Endothelial cell of umbilical vein (primary cell): ENCODE data around the gene HDAC10. TPM values are rescaled to one million over a fixed set of nuclear protein-coding genes. Genes with fewer than 3 reads are reported as not detected.

Experiments
- BruUV-seq: library from RNA; stranded (reverse); fragments of 400-500 nt; replicated peaks from 2 replicates; lab custom pipeline; 2021; lab: Mats Ljungman, UMichigan
- CTCF ChIA-PET: fragments of 300-600, 350-600 bp; sonication (Branson Sonifier 250); formaldehyde crosslinking; loops from one replicate; lab custom pipeline; 2021; ENCODE audit warnings: antibody characterized with exemption, inconsistent platforms; lab: Charles Lee
- POLR2A ChIA-PET: fragments of 300-600, 350-600 bp; sonication (Branson Sonifier 250); formaldehyde crosslinking; loops from one replicate; lab custom pipeline; 2021; ENCODE audit warnings: antibody characterized with exemption, inconsistent platforms; lab: Charles Lee
- DNase-seq: peaks from one replicate; pipeline ENCODE4 v3.0.0-alpha.2; 2011; ENCODE audit warnings: low read depth, low spot score
- FAIRE-seq: peaks from 2 replicates; lab custom pipeline; 2011; peaks lifted over from hg19 to GRCh38; lab: Jason Lieb, UNC
- H2AFZ ChIP-seq: 2 replicates; pipeline ENCODE4 v1.6.0; 2012; ENCODE audit warnings: low read depth, low read length, control low read depth, inconsistent platforms
- H3K27ac ChIP-seq: 2 replicates; pipeline ENCODE4 v1.5.1; 2011; ENCODE audit warnings: low read depth, mild to moderate bottlenecking, control low read depth, low read length, moderate library complexity; ENCODE audit not compliant: insufficient read depth
- H3K27me3 ChIP-seq, 2 experiments: 2 replicates each; pipeline versions ENCODE4 v1.6.0 to v1.6.1; 2011; ENCODE audit warnings: low read length in 2 of 2, mixed read lengths in 1 of 2; ENCODE audit not compliant: control insufficient read depth in 2 of 2, insufficient read depth in 2 of 2
- H3K36me3 ChIP-seq, 2 experiments: 2 replicates in 1 of 2; 3 replicates in 1 of 2; pipeline ENCODE4 v1.5.1; 2011; ENCODE audit warnings: low read length in 2 of 2, mild to moderate bottlenecking in 1 of 2, moderate library complexity in 1 of 2; ENCODE audit not compliant: control insufficient read depth in 2 of 2, insufficient read depth in 2 of 2; ENCODE audit errors: extremely low read depth in 1 of 2
- H3K4me1 ChIP-seq: 3 replicates; pipeline ENCODE4 v1.5.1; 2011; ENCODE audit warnings: mild to moderate bottlenecking, low read length; ENCODE audit not compliant: control insufficient read depth, insufficient read depth; ENCODE audit errors: extremely low read depth
- H3K4me2 ChIP-seq: 2 replicates; pipeline ENCODE4 v1.6.1; 2011; ENCODE audit warnings: low read length, control low read depth, mixed read lengths; ENCODE audit not compliant: insufficient read depth
- H3K4me3 ChIP-seq, 3 experiments: fragments of 200-600 bp in 1 of 3; sonication (generic), shearing (Covaris generic) in 1 of 3; replicated peaks in 1 of 3; 2 replicates each; pipeline ENCODE4 v1.5.1; 2011 to 2016; ENCODE audit warnings: control low read depth in 3 of 3, low read length in 3 of 3, mild to moderate bottlenecking in 2 of 3, inconsistent platforms in 1 of 3, low read depth in 1 of 3, moderate library complexity in 1 of 3; ENCODE audit not compliant: insufficient read depth in 1 of 3
- H3K79me2 ChIP-seq: 2 replicates; pipeline ENCODE4 v1.6.0; 2012; ENCODE audit warnings: low read length, inconsistent platforms; ENCODE audit not compliant: control insufficient read depth, insufficient read depth
- H3K9ac ChIP-seq: replicated peaks from 2 replicates; pipeline ENCODE3; 2011; ENCODE audit warnings: low read length, control low read depth; ENCODE audit not compliant: insufficient read depth; ENCODE audit errors: extremely low read depth
- H3K9me1 ChIP-seq: replicated peaks from 3 replicates; pipeline ENCODE4 v1.6.0; 2011; ENCODE audit warnings: mild to moderate bottlenecking, low read length; ENCODE audit not compliant: control insufficient read depth, insufficient read depth; ENCODE audit errors: extremely low read depth
- H3K9me3 ChIP-seq: replicated peaks from 2 replicates; pipeline ENCODE4 v1.5.1; 2012; ENCODE audit warnings: low read length, inconsistent platforms; ENCODE audit not compliant: control insufficient read depth, insufficient read depth
- H4K20me1 ChIP-seq: replicated peaks from 2 replicates; pipeline ENCODE3; 2011; ENCODE audit warnings: mild to moderate bottlenecking, low read length; ENCODE audit not compliant: control insufficient read depth, insufficient read depth; ENCODE audit errors: extremely low read depth
- CTCF ChIP-seq, 2 donors: IDR thresholded peaks; 1 replicate in 1 of 2; 2 replicates in 1 of 2; pipeline ENCODE4 v1.5.1; 2011; ENCODE audit warnings: low read length in 2 of 2, mild to moderate bottlenecking in 2 of 2, moderate library complexity in 2 of 2, control low read depth in 1 of 2, inconsistent platforms in 1 of 2, low read depth in 1 of 2; ENCODE audit not compliant: insufficient read depth in 1 of 2; ENCODE audit errors: extremely low read depth in 1 of 2
- EZH2 ChIP-seq: IDR thresholded peaks from 2 replicates; pipeline ENCODE4 v1.6.1; 2012; ENCODE audit warnings: borderline replicate concordance, low read depth, mild to moderate bottlenecking, moderate library complexity, low read length, inconsistent platforms; ENCODE audit not compliant: severe bottlenecking
- FOS ChIP-seq: IDR thresholded peaks from 2 replicates; pipeline ENCODE4 v1.6.1; 2011; ENCODE audit warnings: mild to moderate bottlenecking, low read length, moderate library complexity, borderline replicate concordance; ENCODE audit not compliant: insufficient read depth
- GATA2 ChIP-seq: IDR thresholded peaks from 2 replicates; pipeline ENCODE4 v1.7.0; 2011; ENCODE audit warnings: low read depth, mild to moderate bottlenecking, moderate library complexity, mixed read lengths, low read length; ENCODE audit not compliant: insufficient read length, insufficient read depth
- JUN ChIP-seq: IDR thresholded peaks from 2 replicates; pipeline ENCODE4 v1.6.1; 2011; ENCODE audit warnings: borderline replicate concordance, low read depth; ENCODE audit not compliant: insufficient read length, insufficient read depth
- MYC ChIP-seq: IDR thresholded peaks from one replicate; pipeline ENCODE4 v1.6.1; 2011; ENCODE audit warnings: mild to moderate bottlenecking, low read depth, low read length
- POLR2A ChIP-seq: IDR thresholded peaks from 2 replicates; pipeline ENCODE4 v1.6.1; 2012; ENCODE audit warnings: low read depth, mild to moderate bottlenecking, control low read depth, low read length
- POLR2AphosphoS5 ChIP-seq: IDR thresholded peaks from 2 replicates; pipeline ENCODE4 v1.6.1; 2012; ENCODE audit warnings: low read depth, mild to moderate bottlenecking, control low read depth, low read length, moderate library complexity; ENCODE audit not compliant: insufficient read depth
- dilution Hi-C: fragments of 300-500 bp; cut with MboI; formaldehyde crosslinking; loops from one replicate; pipeline ENCODE4 v1.15.0; 2019; ENCODE audit warnings: low sequenced_read_pairs; ENCODE audit not compliant: extremely low pct_ligation_motif_present
- intact Hi-C: fragments of 100-400 bp; cut with micrococcal nuclease; formaldehyde crosslinking; loops from one replicate; pipeline ENCODE4 v1.10.0; 2022
- polyA plus RNA-seq, 4 experiments: library from polyadenylated mRNA; depleted of rRNA in 3 of 4; stranded (reverse) in 3 of 4; unstranded in 1 of 4; fragments of >200 nt; gene quantifications; 2 replicates each; pipeline versions ENCODE4 v1.2.1 to v1.2.3, GENCODE V29; 2011 to 2012; ENCODE audit warnings: missing spikeins in 1 of 4
- total RNA-seq: library from RNA; stranded (reverse); gene quantifications from 2 replicates; pipeline ENCODE4 v1.2.3, GENCODE V29; 2021
- TF ChIP-seq, protein P1 (sequence below): IDR thresholded peaks from 2 replicates; pipeline ENCODE4 v1.6.1; 2011; ENCODE audit not compliant: insufficient read depth, insufficient read length

The HDAC10 gene
- total and polyA plus RNA-seq, 2 donors (not counting 3 experiments of a cell fraction or from before 2014, with no cell fraction given): 32.6 to 47.0 TPM

DNA sequence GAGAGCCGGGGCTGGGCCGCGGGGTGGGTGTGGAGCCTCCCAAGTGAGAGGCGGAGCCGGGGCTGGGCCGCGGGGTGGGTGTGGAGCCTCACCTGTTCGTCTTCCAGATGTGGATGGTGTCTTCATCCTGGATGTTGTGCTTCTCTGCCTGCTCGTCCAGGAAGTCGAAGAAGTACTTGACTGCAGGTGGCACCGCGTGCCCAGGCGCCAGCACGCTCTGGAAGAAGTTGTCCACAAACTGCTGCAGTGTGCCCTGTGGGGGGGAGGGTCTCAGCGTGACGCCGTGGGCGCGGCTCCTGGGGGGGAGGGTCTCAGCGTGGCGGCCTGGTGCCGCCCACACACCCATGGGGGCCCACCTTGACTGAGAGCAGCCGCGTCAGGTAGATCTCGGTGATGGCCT, 26.7 kb upstream of the HDAC10 start:
- no peaks in the 10 kb centered on the region for H4K20me1 ChIP-seq
- no peaks in the 10 kb centered on the region for H3K9me3 ChIP-seq
- H3K79me2 ChIP-seq: no peaks in the 10 kb centered on the region
- no peak overlapping the region for H2AFZ ChIP-seq
- ChIA-PET POLR2A (no interaction called here), CTCF (no interaction called here)
- intact Hi-C loops (no loop called here), dilution Hi-C loops (no loop called here)
- H3K9me1 ChIP-seq: no peaks in the 10 kb centered on the region
- no peaks in the 10 kb centered on the region for H3K27me3 ChIP-seq
- peaks cover 2% of the 10 kb centered on the region for H3K4me1 ChIP-seq
- peaks cover 34 to 64% of the 10 kb centered on the region in 2 experiments for H3K36me3 ChIP-seq
- FAIRE-seq (no peak), DNase-seq (no peak)
- no peak for TF ChIP-seq POLR2A
- no peak for TF ChIP-seq CTCF (IDR thresholded peaks at IDR 0.05; ENCODE audit: extremely low read depth in 1 of 2, insufficient read depth in 1 of 2, low read depth in 1 of 2, low read length in 2 of 2)
- no peak for TF ChIP-seq FOS
- TF ChIP-seq EZH2: no peak
- TF ChIP-seq, protein P1, sequence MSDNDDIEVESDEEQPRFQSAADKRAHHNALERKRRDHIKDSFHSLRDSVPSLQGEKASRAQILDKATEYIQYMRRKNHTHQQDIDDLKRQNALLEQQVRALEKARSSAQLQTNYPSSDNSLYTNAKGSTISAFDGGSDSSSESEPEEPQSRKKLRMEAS: no peak
- TF ChIP-seq POLR2AphosphoS5: no peak
- TF ChIP-seq GATA2: no peak
- TF ChIP-seq MYC: no peak
- TF ChIP-seq JUN: no peak
- H3K4me3 ChIP-seq: no peak overlapping the region
- no TSS peak for BruUV-seq
- no peak overlapping the region for H3K9ac ChIP-seq
- no peak overlapping the region for H3K4me2 ChIP-seq
- no peak overlapping the region for H3K27ac ChIP-seq
